HG03280 (cell line): Measurements from ENCODE around the gene RIMBP2.

Experiments used
- ATAC-seq: cut with Tn5 transposase; IDR thresholded peaks from one replicate; pipeline ENCODE4 v1.9.1; 2021; ENCODE audit warnings: mild to moderate bottlenecking, moderate library complexity; ENCODE audit not compliant: unreplicated experiment

Gene RIMBP2

GRCh38 chr12:130476451-130477135 is 239.5 kb downstream of the RIMBP2 start:
- ATAC-seq: no peak

DNA sequence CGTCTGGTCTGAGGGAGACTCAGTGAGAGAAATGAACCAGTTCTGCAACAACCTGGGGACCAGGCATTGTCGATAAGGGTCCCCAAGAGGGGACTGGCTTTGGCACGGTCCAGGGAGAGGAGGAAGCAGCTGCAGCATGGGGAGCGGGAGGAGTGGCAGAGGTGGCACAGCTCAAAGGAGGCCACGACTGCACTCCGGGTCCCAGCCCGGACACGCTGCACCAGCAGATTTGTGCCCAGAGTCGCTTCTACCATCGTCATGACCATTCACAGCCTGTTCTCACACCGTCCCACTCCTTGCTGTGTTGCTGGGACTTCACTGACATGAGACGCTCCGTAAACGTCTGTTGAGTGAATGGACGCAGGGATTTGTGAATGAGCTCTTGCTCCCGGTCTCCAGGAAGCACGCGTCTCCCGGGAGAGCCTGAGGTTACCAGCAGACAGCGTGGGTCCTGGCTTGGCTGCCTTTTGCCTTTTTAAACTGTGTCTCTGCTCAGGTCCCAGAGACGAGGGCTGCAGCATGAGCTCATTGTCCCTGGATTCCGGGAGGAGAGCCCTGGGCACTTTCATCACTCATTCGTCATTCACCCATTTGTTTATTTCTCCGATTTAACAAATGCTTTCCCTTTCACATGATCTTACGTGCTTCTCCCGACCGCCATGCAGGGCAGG is 241.4 kb downstream of the RIMBP2 start:
- ATAC-seq: no peak

DNA sequence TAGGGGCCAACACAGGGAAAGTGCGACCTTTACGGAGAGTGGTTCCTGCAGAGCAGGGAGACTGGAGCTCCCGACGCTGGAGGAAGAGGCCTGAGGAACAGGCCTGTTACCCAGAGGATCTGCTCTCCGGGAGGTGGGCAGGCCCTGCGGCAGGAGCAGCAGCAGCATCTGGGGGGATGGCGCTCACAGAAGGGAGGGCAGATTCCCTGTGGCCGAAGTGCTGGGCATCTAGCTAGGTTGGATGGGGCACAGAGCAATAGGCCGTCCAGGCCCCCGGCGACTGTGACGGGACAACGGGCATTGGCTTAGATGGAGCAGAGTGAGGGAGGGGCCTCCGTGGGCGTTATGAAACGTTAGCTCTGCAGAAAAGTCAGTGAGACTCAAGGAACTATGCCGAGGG is 242.8 kb downstream of the RIMBP2 start:
- no peak for ATAC-seq

GRCh38 chr12:130470969-130471368 is 245.1 kb downstream of the RIMBP2 start:
- ATAC-seq: no peak

DNA sequence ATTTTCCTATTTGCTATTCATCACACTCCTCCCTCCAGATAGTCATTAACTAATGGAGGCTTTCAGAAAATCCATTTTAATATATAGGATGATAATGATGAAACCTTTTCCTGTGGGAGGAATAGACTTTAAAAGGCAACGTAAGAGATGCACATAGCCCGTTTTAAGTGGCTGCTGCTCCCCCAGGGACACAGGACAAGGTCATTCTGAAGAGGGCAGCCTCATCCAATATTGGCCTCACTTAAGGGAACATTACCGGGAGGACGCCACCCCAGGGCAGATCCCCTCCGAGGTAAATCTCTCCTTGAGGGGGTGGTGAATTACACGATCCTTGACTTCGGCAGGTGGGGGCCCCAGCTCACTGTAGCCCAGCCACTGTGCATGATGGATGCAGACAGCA is 246.5 kb downstream of the RIMBP2 start:
- ATAC-seq: no peak

DNA sequence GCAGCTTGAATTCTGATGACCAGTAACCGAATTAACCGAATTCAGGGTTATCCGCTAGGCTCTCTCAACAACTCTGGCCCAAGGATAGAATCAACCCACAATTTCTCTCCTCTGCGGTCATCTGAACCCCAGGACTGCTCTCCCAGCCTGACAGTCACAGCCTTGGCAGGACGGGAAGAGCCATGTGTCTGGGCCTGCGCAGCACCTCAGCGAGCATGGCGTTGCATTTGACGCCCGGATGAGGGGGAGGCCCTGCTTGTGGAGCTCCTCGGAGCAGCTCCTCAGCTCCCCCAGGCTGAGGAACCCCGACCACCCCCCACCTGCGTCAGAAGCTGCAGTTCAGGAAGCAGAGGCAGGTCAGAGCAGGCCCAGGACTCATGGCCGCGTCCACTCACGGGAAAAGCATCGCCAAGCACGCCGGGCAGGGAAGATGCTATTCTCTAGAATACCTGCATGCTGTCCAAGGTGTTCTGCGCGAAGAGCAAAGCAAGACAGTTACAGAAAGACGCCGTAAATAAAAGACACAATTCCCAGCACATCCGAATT is 247.3 kb downstream of the RIMBP2 start:
- no peak for ATAC-seq

- no peak for ATAC-seq
These were observed 247.9 kb downstream of the RIMBP2 start for GRCh38 chr12:130468186-130468585.

DNA sequence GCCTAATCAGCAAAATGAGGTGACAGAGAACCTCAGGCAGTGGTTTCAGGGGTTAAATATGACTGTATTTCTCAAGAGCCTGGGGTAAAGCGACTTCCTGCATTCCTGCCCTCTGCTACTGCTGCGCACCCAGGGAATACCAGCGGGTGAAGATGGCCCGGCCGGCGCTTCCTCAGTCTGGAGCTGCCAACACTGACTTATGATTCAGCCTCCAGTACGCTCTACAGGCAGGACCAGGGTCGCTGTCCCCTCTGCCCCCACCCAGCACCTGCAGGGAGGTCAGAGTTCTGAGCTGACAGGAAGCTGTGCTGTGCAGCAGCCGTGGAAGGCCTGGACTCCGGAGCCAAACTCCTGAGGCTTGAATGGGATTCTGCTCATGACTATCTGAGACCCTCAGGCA is 250.5 kb downstream of the RIMBP2 start:
- no peak for ATAC-seq

- ATAC-seq: no peak
These were observed 251.1 kb downstream of the RIMBP2 start for GRCh38 chr12:130465046-130465445.

DNA sequence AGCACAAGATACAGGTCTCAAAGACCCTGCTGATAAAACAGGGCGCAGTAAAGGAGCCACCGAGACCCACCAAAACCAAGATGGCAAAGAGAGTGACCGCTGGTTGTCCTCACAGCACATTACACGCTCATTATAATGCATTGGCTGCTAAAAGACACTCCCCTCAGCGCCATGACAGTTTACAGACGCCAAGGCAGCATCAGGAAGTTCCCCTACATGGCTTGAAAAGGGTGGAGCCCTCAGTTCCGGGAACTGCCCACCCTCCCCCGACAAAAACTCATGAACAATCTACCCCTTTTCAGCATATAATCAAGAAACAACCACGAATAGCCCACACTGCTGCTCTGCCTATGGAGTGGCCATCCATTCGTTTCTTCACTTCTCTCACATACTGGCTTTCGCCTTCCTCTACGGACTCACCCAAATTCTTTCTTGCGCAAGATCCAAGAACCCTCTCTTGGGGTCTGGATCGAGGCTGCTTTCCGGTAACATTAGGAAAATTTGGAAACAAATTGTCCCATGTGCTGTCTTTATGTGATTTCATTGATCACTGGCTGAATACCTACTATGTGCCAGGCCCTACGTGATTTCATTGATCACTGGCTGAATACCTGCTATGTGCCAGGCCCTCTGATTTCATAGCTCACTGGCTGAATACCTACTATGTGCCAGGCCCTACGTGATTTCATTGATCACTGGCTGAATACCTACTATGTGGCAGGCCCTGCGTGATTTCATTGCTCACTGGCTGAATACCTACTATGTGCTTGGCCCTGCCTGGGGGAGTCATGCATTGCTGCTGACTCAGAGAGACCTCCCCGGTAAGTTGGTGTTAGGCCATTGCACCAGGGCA is 252.1 kb downstream of the RIMBP2 start:
- no peak for ATAC-seq

- ATAC-seq: no peak
These were observed 252.8 kb downstream of the RIMBP2 start for GRCh38 chr12:130463275-130463658.

- ATAC-seq: no peak
These were observed 253.4 kb downstream of the RIMBP2 start for GRCh38 chr12:130462558-130463274.

GRCh38 chr12:130461839-130462557 is 254.1 kb downstream of the RIMBP2 start:
- no peak for ATAC-seq

GRCh38 chr12:130461447-130461815 is 254.7 kb downstream of the RIMBP2 start:
- no peak for ATAC-seq

GRCh38 chr12:130460611-130461446 is 255.3 kb downstream of the RIMBP2 start:
- ATAC-seq: no peak

GRCh38 chr12:130459916-130460315 is 256.2 kb downstream of the RIMBP2 start:
- ATAC-seq: no peak

- no peak for ATAC-seq
These were observed 257.8 kb downstream of the RIMBP2 start for GRCh38 chr12:130458341-130458740.

GRCh38 chr12:130457215-130457614 is 258.9 kb downstream of the RIMBP2 start:
- ATAC-seq: no peak
